Lower lobe of right lung (tissue), 2 donors: Measurements from ENCODE around the gene ARHGAP10. TPM values are rescaled to one million over a fixed set of nuclear protein-coding genes. Genes with fewer than 3 reads are reported as not detected.
"Not testable (repeated sequence)": the region's sequence is repeated elsewhere in the genome, so short reads cannot be mapped to it uniquely, and the experiment has no call there.

Experiments used
- ATAC-seq, 2 donors: fragments of 200-7000 bp; cut with Tn5 transposase; one replicate each; pipeline ENCODE4 v1.9.1; 2020 to 2022; ENCODE audit warnings: mild to moderate bottlenecking in 2 of 2, moderate library complexity in 2 of 2
- DNase-seq: peaks from one replicate; pipeline ENCODE4 v3.0.0-alpha.2; 2020
- H3K27ac ChIP-seq: fragments of 200-600 bp; one replicate; pipeline ENCODE4 v1.8.0; 2022
- H3K27me3 ChIP-seq: fragments of 200-600 bp; one replicate; pipeline ENCODE4 v1.8.0; 2022; ENCODE audit warnings: low read depth
- H3K36me3 ChIP-seq: fragments of 200-600 bp; one replicate; pipeline ENCODE4 v1.8.0; 2022; ENCODE audit warnings: mild to moderate bottlenecking
- H3K4me1 ChIP-seq: fragments of 200-600 bp; one replicate; pipeline ENCODE4 v1.8.0; 2022
- H3K4me3 ChIP-seq: fragments of 200-600 bp; one replicate; pipeline ENCODE4 v1.8.0; 2022; ENCODE audit warnings: mild to moderate bottlenecking
- H3K9me3 ChIP-seq: fragments of 200-600 bp; one replicate; pipeline ENCODE4 v1.8.0; 2022
- CTCF ChIP-seq: fragments of 200-600 bp; IDR thresholded peaks from one replicate; pipeline ENCODE4 v1.8.0; 2022; ENCODE audit warnings: antibody characterized with exemption, mild to moderate bottlenecking
- intact Hi-C: fragments of 100-400 bp; cut with DNase I; formaldehyde crosslinking; loops from one replicate; pipeline ENCODE4 v1.11.0; 2022
- total RNA-seq: library from RNA; stranded (reverse); fragmentation: NEBNext Ultra II Directional; extraction: Animal tissue kit (Norgen Biotek cat#: 25700); gene quantifications from one replicate; pipeline ENCODE4 v1.2.1, GENCODE V29; 2021
- donor health status: DM: no; HTN: yes; CAD: no; lungs with severe emphysema.

Gene ARHGAP10
- total RNA-seq, 1 donor from 2014 or later, result 26.4 TPM

GRCh38 chr4:147901388-147901787, 169.5 kb downstream of the ARHGAP10 start:
- intact Hi-C loops, result no loop called here
- Histone ChIP-seq H3K4me1 (no peaks in the 10 kb centered on the region), H3K36me3 (no peaks in the 10 kb centered on the region), H3K4me3 (no peak overlapping the region), H3K27me3 (no peaks in the 10 kb centered on the region), H3K27ac (no peak overlapping the region), H3K9me3 (peaks cover 8% of the 10 kb centered on the region)
- DNase-seq (no peak), ATAC-seq (no peak)
- TF ChIP-seq CTCF, result no peak

- intact Hi-C loops, result no loop called here
- TF ChIP-seq CTCF, result no peak
Measured at GRCh38 chr4:147901916-147902315, 170.0 kb downstream of the ARHGAP10 start.

GRCh38 chr4:147909225-147909624, 177.3 kb downstream of the ARHGAP10 start:
- ATAC-seq (no peak), DNase-seq (no peak)
- Histone ChIP-seq H3K36me3 (peaks cover 12% of the 10 kb centered on the region), H3K4me3 (no peak overlapping the region), H3K9me3 (no peaks in the 10 kb centered on the region), H3K27me3 (no peaks in the 10 kb centered on the region), H3K4me1 (no peaks in the 10 kb centered on the region), H3K27ac (no peak overlapping the region)
- intact Hi-C loops, result no loop called here
- no peak for TF ChIP-seq CTCF

More at GRCh38 chr4:147901916-147902315, 170.0 kb downstream of the ARHGAP10 start:
- H3K9me3 ChIP-seq, result peaks cover 8% of the 10 kb centered on the region
- no peaks in the 10 kb centered on the region for H3K4me1 ChIP-seq
- H3K27ac ChIP-seq, result no peak overlapping the region
- no peak for DNase-seq
- H3K4me3 ChIP-seq, result no peak overlapping the region
- no peaks in the 10 kb centered on the region for H3K36me3 ChIP-seq
- no peaks in the 10 kb centered on the region for H3K27me3 ChIP-seq
- no peak for ATAC-seq

- intact Hi-C loops, result no loop called here
- TF ChIP-seq CTCF, result no peak
- ATAC-seq, result peak; percentile 54 to 89
- Histone ChIP-seq H3K9me3 (no peaks in the 10 kb centered on the region), H3K27me3 (no peaks in the 10 kb centered on the region), H3K4me3 (no peak overlapping the region), H3K36me3 (peaks cover 17% of the 10 kb centered on the region), H3K27ac (no peak overlapping the region), H3K4me1 (no peaks in the 10 kb centered on the region)
- no peak for DNase-seq
Measured at GRCh38 chr4:147910315-147910714, 178.4 kb downstream of the ARHGAP10 start.

GRCh38 chr4:147912106-147912505, 180.2 kb downstream of the ARHGAP10 start:
- H3K27ac ChIP-seq, intact Hi-C loops, H3K4me3 ChIP-seq, H3K9me3 ChIP-seq, H3K4me1 ChIP-seq, H3K27me3 ChIP-seq, ATAC-seq, DNase-seq: not testable (repeated sequence)
- peaks cover 29% of the 10 kb centered on the region for H3K36me3 ChIP-seq

- H3K9me3 ChIP-seq, result no peaks in the 10 kb centered on the region
- H3K4me3 ChIP-seq, result no peak overlapping the region
- peaks cover 30% of the 10 kb centered on the region for H3K36me3 ChIP-seq
- TF ChIP-seq CTCF, result no peak
- H3K27me3 ChIP-seq, result no peaks in the 10 kb centered on the region
- ATAC-seq, result no peak
- no peak overlapping the region for H3K27ac ChIP-seq
- intact Hi-C loops, result no loop called here
- no peaks in the 10 kb centered on the region for H3K4me1 ChIP-seq
- DNase-seq, result no peak
Measured at GRCh38 chr4:147913137-147913536, 181.2 kb downstream of the ARHGAP10 start.
